PC-3 (cell line): Measurements from ENCODE around the gene PSTPIP2. TPM values are rescaled to one million over a fixed set of nuclear protein-coding genes. Genes with fewer than 3 reads are reported as not detected.

Experiments
- ATAC-seq: fragments of 200-7000 bp; cut with Tn5 transposase; 2 replicates; pipeline ENCODE4 v1.9.1; 2020; ENCODE audit warnings: mild to moderate bottlenecking, moderate library complexity
- BruUV-seq: library from RNA; stranded (reverse); fragments of 400-500 nt; replicated peaks from 2 replicates; lab custom pipeline; 2021; lab: Mats Ljungman, UMichigan
- CTCF ChIA-PET: fragments of 300-600 bp; sonication (Branson Sonifier 250); formaldehyde crosslinking; loops from one replicate; lab custom pipeline; 2022; ENCODE audit warnings: antibody characterized with exemption; lab: Charles Lee
- POLR2A ChIA-PET: fragments of 300-600 bp; sonication (Branson Sonifier 250); formaldehyde crosslinking; loops from one replicate; lab custom pipeline; 2022; ENCODE audit warnings: antibody characterized with exemption; ENCODE audit not compliant: unreplicated experiment; lab: Charles Lee
- DNase-seq: peaks from one replicate; pipeline ENCODE4 v3.0.0-alpha.2; 2015
- H2AFZ ChIP-seq: fragments of 300-600 bp; sonication (generic); 2 replicates; pipeline ENCODE4 v1.6.0; 2016; ENCODE audit warnings: antibody characterized with exemption, low read length
- H3F3A ChIP-seq: fragments of 300-600 bp; sonication (generic); one replicate; pipeline ENCODE4 v1.6.0; 2017; ENCODE audit warnings: antibody characterized with exemption, low read length, control low read depth, mild to moderate bottlenecking; ENCODE audit not compliant: unreplicated experiment
- H3K27ac ChIP-seq: fragments of 300-600 bp; sonication (generic); 2 replicates; pipeline ENCODE4 v1.5.1; 2016; ENCODE audit warnings: mild to moderate bottlenecking, low read length
- H3K27me3 ChIP-seq: fragments of 300-600 bp; sonication (generic); 2 replicates; pipeline ENCODE4 v1.6.1; 2016; ENCODE audit warnings: low read length, mixed read lengths
- H3K36me3 ChIP-seq: fragments of 300-600 bp; sonication (generic); 2 replicates; pipeline ENCODE4 v1.6.1; 2016; ENCODE audit warnings: low read depth, mixed run types, low read length, mixed read lengths
- H3K4me1 ChIP-seq: fragments of 300-600 bp; sonication (generic); 2 replicates; pipeline ENCODE4 v1.5.1; 2016; ENCODE audit warnings: low read length; ENCODE audit not compliant: insufficient read depth
- H3K4me2 ChIP-seq: fragments of 300-600 bp; sonication (generic); 2 replicates; pipeline ENCODE4 v1.6.0; 2016; ENCODE audit warnings: low read length
- H3K4me3 ChIP-seq: fragments of 300-600 bp; sonication (generic); 2 replicates; pipeline ENCODE4 v1.5.1; 2016; ENCODE audit warnings: mild to moderate bottlenecking, low read length, mixed read lengths
- H3K79me2 ChIP-seq: fragments of 300-600 bp; sonication (generic); 2 replicates; pipeline ENCODE4 v1.6.1; 2017; ENCODE audit warnings: low read length, mixed read lengths
- H3K9ac ChIP-seq: fragments of 300-600 bp; sonication (generic); 2 replicates; pipeline ENCODE4 v1.6.0; 2016; ENCODE audit warnings: mild to moderate bottlenecking, low read length
- H3K9me2 ChIP-seq: fragments of 300-600 bp; sonication (generic); replicated peaks from 2 replicates; pipeline ENCODE4 v1.6.1; 2016; ENCODE audit warnings: mixed run types, low read length, mixed read lengths
- H3K9me3 ChIP-seq: fragments of 300-600 bp; sonication (generic); 2 replicates; pipeline ENCODE4 v1.6.1; 2016; ENCODE audit warnings: low read length, mixed read lengths
- H4K20me1 ChIP-seq: fragments of 300-600 bp; sonication (generic); 2 replicates; pipeline ENCODE4 v1.6.1; 2016; ENCODE audit warnings: low read length, mixed read lengths
- EZH2 ChIP-seq: fragments of 300-600 bp; sonication (generic); IDR thresholded peaks from one replicate; pipeline ENCODE4 v1.6.1; 2017; ENCODE audit warnings: antibody characterized with exemption, mild to moderate bottlenecking, low read length; ENCODE audit not compliant: unreplicated experiment
- EZH2phosphoT487 ChIP-seq: fragments of 300-600 bp; sonication (generic); IDR thresholded peaks from 2 replicates; pipeline ENCODE4 v1.6.1; 2018; ENCODE audit warnings: mild to moderate bottlenecking, antibody characterized with exemption, low read length, borderline replicate concordance
- intact Hi-C: fragments of 100-400 bp; cut with micrococcal nuclease; formaldehyde crosslinking; loops from 2 replicates; pipeline ENCODE4 v1.9.0; 2023
- total RNA-seq: library from RNA; depleted of rRNA; stranded (reverse); fragments of >200 nt; gene quantifications from 2 replicates; pipeline ENCODE4 v1.2.3, GENCODE V29; 2014
- TF ChIP-seq, protein P1 (sequence below): fragments of 300-600 bp; sonication (generic); conservative IDR thresholded peaks from 2 replicates; pipeline ENCODE4 v1.5.1; 2017; ENCODE audit warnings: antibody characterized with exemption, low read depth, mild to moderate bottlenecking, low read length

The PSTPIP2 gene
- total RNA-seq, 1 experiment from 2014 or later: 0.11 TPM

DNA sequence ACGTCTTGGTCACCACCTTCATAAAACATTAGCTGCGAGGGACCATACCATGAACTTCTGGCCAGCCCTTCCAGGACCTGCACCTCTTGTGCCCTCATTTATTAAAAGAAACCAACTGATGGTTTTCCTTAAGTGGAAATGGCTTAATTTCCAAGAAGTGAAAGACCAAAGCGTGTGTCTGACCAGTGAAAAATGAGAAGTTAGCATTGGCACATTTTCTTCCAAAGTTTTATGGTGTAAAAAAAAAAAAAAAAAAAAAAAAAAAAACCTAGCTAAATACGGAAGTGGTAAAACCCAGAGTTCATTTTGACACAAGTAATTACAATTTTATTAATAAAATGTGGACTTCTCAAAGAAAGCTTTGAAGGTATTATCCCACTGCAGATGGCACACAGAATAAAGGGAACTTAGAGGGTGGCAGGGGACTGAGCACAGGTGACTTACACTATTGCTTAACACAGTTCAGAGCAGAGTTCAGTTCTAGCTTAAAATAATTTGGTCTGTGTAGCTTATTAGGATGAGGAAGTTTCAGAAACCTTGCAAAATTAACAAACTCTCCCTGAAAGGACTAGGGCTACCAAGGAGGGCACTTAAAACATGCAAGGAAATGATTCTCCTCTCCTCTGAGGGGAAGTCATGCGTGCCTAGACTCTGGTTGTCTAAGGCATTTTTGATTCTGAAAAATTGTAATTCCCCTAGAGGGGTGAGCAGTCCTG is 62.8 kb downstream of the PSTPIP2 start:
- Histone ChIP-seq H3F3A (no peaks in the 10 kb centered on the region), H3K27ac (no peak overlapping the region), H3K4me3 (no peak overlapping the region), H4K20me1 (no peaks in the 10 kb centered on the region), H3K27me3 (no peaks in the 10 kb centered on the region), H3K36me3 (no peaks in the 10 kb centered on the region), H3K79me2 (no peaks in the 10 kb centered on the region), H3K4me2 (no peak overlapping the region), H3K9me3 (no peaks in the 10 kb centered on the region), H2AFZ (no peak overlapping the region), H3K9ac (no peak overlapping the region), H3K4me1 (no peaks in the 10 kb centered on the region), H3K9me2 (no peaks in the 10 kb centered on the region)
- CTCF ChIA-PET: no interaction called here
- intact Hi-C loops: no loop called here
- DNase-seq (no peak), ATAC-seq (no peak)
- TF ChIP-seq, protein P1, sequence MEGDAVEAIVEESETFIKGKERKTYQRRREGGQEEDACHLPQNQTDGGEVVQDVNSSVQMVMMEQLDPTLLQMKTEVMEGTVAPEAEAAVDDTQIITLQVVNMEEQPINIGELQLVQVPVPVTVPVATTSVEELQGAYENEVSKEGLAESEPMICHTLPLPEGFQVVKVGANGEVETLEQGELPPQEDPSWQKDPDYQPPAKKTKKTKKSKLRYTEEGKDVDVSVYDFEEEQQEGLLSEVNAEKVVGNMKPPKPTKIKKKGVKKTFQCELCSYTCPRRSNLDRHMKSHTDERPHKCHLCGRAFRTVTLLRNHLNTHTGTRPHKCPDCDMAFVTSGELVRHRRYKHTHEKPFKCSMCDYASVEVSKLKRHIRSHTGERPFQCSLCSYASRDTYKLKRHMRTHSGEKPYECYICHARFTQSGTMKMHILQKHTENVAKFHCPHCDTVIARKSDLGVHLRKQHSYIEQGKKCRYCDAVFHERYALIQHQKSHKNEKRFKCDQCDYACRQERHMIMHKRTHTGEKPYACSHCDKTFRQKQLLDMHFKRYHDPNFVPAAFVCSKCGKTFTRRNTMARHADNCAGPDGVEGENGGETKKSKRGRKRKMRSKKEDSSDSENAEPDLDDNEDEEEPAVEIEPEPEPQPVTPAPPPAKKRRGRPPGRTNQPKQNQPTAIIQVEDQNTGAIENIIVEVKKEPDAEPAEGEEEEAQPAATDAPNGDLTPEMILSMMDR: no peak
- POLR2A ChIA-PET: interaction anchor here (0.6 kb wide), 2 partner anchors 31 to 150 kb away, joined by 3 to 4 read pairs; no protein-coding TSS in a partner anchor
- BruUV-seq: no TSS peak

DNA sequence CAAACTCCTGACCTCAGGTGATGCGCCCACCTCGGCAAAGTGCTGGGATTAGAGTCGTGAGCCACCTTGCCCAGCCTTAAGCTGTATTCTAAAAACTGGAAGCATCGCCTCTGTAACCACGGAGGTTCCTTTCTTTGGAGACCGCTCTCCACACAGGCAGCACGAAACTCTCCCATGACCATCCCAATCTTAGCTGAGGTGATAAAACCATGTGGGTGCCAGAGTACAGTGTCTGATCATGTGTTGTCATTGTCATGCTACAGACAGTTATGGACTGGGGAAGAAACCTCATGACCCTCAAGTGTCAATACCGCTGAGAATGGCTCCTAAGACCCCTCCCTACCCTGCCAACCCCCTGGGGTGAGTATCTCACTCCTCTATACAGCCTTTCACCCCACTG is 63.5 kb downstream of the PSTPIP2 start:
- no peak for ATAC-seq
- DNase-seq: no peak
- no peak overlapping the region for H3K27ac ChIP-seq
- H3K9me3 ChIP-seq: no peaks in the 10 kb centered on the region
- H3K9me2 ChIP-seq: no peaks in the 10 kb centered on the region
- BruUV-seq: no TSS peak
- H3K79me2 ChIP-seq: no peaks in the 10 kb centered on the region
- ChIA-PET CTCF (no interaction called here), POLR2A (interaction anchor here (0.6 kb wide), 2 partner anchors 30 to 150 kb away, joined by 3 to 4 read pairs; no protein-coding TSS in a partner anchor)
- H3K27me3 ChIP-seq: no peaks in the 10 kb centered on the region
- no peak overlapping the region for H3K9ac ChIP-seq
- H3K36me3 ChIP-seq: no peaks in the 10 kb centered on the region
- no peak overlapping the region for H3K4me3 ChIP-seq
- intact Hi-C loops: no loop called here
- H2AFZ ChIP-seq: no peak overlapping the region
- TF ChIP-seq, protein P1: no peak
- TF ChIP-seq EZH2phosphoT487 (no peak), EZH2 (no peak)
- H3K4me1 ChIP-seq: no peaks in the 10 kb centered on the region
- H4K20me1 ChIP-seq: no peaks in the 10 kb centered on the region
- H3K4me2 ChIP-seq: no peak overlapping the region
- H3F3A ChIP-seq: no peaks in the 10 kb centered on the region

DNA sequence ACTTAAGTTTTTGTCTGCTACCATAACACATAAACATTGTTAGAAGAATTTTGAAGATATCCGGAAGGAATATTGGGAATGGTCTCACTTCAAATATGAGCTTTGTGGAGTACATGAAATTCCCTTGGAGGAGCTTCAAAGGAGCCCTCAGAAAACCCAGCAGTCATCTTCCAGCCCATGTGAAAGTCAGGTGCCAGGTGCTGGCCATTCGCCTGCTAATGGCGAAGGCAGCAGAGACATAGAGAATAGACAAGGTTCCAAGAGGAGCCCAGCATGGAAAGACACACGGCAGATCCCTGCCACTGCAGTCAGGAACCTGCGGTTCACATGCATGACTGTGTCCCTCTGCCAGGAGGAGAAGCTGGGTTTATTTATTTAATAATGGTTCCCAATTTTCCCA is 64.9 kb downstream of the PSTPIP2 start:
- no peak overlapping the region for H3K4me2 ChIP-seq
- no peak overlapping the region for H3K9ac ChIP-seq
- H3K36me3 ChIP-seq: no peaks in the 10 kb centered on the region
- DNase-seq (no peak), ATAC-seq (no peak)
- H3K9me3 ChIP-seq: no peaks in the 10 kb centered on the region
- TF ChIP-seq, protein P1: no peak
- no peak for TF ChIP-seq EZH2
- ChIA-PET POLR2A (no interaction called here), CTCF (no interaction called here)
- H3K4me1 ChIP-seq: no peaks in the 10 kb centered on the region
- no peaks in the 10 kb centered on the region for H3K79me2 ChIP-seq
- no peak overlapping the region for H3K4me3 ChIP-seq
- no peak overlapping the region for H2AFZ ChIP-seq
- no peaks in the 10 kb centered on the region for H3K27me3 ChIP-seq
- H3K9me2 ChIP-seq: no peaks in the 10 kb centered on the region
- no TSS peak for BruUV-seq
- H3K27ac ChIP-seq: no peak overlapping the region
- H3F3A ChIP-seq: no peaks in the 10 kb centered on the region
- H4K20me1 ChIP-seq: no peaks in the 10 kb centered on the region
- intact Hi-C loops: no loop called here
